ENCODE results near the gene SHC4.

GRCh38 chr15:48795901-48796300, 167.8 kb downstream of the SHC4 start:
- TF ChIP-seq POLR2AphosphoS5 (IDR thresholded peaks at IDR 0.05) (no peak), POLR2A (IDR thresholded peaks at IDR 0.05) (no peak), CTCF (IDR thresholded peaks at IDR 0.05) (no peak)
